HG03064 (cell line): ENCODE measurements around the gene HBZ.
"Not testable (repeated sequence)": the region's sequence is repeated elsewhere in the genome, so short reads cannot be mapped to it uniquely, and the experiment has no call there.

ENCODE experiments used
- ATAC-seq: cut with Tn5 transposase; IDR thresholded peaks from one replicate; pipeline ENCODE4 v1.9.1; 2021; ENCODE audit warnings: low read depth; ENCODE audit not compliant: unreplicated experiment

Gene HBZ

DNA sequence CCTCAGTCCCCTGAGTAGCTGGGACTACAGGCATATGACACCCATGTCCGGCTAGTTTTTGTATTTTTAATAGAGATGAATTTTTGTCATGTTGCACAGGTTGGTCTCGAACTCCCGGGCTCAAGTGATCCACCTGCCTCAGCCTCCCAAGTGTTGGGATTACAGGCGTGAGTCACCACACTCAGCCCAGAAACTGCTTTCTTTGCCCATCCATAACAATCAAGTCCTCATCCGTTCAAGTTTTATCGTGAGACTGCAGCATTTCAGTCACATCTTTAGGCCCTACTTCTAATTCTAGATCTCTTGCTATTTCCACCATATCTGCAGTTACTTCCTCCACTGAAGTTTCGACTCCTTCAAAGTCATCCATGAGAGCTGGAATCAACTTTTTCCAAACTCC is 20.3 kb upstream of the HBZ start:
- no peak for ATAC-seq

DNA sequence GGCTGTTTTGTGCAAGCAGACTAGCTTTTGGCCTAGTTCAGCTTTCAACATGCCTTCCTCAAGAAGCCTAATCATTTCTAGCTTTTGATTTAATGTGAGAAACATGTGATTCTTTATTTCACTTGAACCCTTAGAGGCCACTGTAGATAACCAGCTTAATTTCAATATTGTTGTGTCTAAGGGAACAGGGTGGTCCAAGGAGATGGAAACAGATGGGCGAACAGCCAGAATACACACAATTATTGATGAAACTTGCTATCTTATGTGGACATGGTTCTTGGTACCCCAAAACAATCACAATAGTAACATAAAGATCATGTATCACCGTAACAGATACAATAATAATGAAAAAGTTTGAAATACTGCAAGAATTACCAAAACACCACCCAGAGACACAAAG is 18.7 kb upstream of the HBZ start:
- ATAC-seq = no peak

DNA sequence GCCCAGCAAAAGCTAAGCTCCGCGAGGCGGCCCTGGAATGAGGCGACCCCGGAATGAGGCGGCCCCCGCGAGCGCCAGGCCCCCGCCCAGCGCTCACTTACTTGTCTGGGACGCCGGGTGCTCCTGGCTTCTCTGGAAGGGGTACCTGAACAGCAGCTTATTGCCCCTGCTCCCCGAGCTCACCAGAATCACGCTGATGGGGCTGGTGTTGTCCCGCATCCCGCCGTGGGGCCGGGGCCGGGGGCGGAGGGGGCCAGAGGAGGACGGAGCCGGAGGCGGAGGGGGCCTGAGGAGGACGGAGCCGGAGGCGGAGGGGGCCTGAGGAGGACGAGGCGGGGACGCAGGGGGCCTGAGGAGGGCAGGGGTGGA is 14.4 kb upstream of the HBZ start:
- no peak for ATAC-seq

DNA sequence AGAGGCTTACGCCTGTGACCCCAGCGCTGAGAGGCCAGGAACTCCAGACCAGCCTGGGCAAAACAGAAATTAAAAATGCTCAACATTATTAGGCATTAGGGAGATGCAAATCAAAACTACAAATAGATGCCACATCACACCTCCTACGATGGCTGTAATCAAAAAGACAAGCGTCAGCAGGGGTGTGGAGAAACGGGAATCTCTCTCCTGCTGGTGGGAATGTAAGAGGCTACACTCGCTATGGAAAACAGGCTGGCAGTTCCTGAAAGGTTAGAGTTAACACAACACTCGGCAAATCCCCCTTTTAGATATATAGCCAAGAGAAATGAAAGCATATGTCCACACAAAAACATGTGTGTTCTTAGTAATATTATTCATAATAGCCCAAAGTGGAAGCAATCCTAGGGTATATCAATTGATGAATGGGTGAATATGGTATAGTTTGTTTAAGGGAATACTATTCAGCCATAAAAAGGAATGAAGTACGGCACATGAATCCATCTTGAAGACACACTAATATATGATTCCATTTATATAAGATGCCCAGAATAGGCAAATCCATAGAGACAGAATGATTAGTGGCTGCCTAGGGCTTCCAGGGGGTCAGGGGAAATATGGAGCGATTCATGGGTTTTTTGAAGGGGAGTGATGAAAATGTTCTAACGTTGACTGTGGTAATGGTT is 12.1 kb upstream of the HBZ start:
- ATAC-seq = no peak

DNA sequence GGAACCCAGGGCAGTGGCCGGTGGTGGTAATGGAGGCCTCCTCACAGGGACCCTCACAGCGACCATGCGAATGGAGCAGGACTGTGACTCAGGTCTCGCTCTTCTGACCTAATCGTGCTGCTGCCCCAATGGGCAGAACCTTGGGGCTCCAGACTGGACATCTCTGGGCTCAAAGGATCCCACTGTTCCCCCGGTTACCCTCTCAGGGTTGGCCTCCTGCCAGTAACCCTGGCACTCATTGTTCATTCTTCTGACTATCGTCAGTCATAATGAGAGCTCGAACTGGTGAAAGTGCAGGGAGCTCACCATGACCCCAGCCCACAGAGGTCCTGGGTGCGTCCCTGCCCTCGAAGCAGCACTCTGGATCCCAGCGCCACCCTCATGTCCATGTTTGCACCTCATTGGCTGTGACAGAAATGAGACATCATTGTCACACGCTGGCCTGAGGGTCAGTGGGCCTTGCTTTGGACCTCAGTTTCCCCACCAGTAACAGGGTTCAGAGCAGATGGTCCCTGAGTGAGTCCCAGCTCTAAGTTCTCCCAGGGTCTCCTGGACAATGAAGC is 10.0 kb upstream of the HBZ start:
- no peak for ATAC-seq

DNA sequence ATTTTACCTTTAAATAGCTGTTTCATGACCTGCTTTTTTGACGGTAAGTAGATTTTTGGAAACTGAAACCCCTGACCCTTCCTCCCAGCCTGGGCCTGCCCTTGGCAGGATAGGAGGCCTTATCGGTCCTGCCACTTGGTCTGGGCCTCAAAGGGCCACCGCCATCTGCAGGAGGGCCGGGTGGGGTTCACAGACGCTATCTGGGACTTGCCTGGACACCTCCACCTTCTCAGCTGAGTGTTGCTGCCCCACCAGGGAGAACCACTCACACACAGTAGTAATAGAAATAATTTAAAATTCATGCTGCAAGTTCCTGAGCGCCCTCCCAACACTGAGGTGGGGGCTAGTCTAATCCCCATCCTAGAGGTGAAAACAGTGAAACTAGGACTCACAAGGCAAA is 9.4 kb upstream of the HBZ start:
- ATAC-seq = no peak

DNA sequence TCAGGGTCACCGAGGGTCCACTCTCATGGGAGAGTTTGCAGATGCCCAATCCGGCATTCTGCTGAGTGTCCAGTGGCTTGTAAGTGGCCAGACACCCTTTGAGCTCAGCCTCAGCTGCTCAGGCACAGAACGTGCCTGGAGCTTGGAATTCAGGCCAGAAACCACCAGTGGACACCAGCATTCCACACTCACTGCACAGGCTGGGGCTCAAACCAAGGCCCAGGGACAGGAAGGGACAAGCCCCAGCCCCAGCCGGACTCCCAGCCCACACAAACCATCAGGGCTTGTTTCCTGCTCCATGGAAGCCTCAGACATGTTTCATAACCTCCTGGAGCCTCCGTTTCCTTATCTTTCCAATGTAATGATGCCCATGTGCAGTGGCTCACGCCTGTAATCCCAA is 9.0 kb upstream of the HBZ start:
- no peak for ATAC-seq

DNA sequence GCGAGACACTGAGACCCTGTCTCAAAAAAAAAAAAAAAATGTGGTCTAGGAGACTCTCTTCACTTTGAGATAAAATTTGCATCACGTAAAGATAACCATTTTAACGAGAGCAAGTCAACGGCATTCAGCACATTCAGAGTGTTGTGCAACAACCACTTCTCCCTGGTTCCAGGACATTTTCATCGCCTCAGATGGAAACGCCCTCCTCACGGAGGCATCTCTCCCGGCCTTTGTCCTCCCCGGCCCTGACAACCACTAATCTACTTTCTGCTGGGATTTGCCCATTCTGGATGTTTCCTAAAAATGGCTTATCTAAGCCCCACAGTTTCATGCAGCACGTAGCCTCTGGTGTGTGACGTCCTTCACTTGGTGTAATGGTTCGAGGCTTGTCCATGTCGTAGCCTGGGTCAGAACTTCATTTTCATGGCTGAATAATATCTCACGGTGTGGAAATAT is 7.6 kb upstream of the HBZ start:
- ATAC-seq = no peak

DNA sequence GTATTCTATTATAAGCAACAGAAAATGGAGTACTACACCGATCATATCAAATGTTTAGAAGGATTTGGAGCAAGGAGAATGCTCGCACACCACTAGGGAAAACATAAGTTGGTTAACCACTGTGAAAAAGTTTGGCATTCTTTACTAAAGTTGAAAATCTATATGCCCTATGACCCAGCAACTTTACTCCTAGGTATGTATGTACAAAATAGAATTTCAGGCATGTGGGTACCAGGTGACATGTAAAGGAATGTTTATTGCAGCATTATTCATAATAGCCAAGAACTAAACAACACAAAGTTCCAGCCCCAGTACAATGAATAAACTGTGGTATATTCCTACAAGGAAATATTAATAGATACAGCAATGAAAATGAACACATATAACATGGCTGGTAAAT is 5.8 kb upstream of the HBZ start:
- no peak for ATAC-seq

DNA sequence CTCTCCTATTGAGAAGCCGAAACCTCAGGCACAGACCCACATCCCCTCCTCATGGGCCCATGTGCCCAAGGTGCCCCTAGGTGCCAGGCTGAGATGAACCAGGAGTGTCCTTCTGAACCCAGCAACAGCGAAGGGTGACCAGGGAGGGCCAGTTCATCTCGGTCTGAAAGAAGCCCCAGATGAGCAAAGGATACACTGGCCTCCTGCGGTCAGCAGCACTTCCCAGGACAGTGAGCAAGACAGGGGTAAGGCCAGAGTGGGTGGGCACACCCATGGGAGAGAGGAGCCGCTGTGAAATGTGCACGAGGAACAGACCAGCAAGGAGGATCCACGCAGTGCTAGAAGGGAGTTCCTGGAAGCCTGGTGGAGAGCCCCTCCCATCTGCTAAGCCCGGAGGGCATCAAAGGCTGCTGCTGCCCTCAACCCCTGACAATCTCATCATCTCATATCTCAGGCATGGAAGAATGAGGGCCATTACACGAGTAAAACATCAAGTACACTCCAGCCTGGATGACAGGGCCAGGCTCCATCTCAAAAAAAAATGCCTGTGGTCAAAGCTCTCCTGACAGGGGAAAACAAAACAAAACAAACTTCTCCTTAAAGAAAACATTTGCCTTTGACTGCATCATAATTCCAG is 3.3 kb upstream of the HBZ start:
- no peak for ATAC-seq

DNA sequence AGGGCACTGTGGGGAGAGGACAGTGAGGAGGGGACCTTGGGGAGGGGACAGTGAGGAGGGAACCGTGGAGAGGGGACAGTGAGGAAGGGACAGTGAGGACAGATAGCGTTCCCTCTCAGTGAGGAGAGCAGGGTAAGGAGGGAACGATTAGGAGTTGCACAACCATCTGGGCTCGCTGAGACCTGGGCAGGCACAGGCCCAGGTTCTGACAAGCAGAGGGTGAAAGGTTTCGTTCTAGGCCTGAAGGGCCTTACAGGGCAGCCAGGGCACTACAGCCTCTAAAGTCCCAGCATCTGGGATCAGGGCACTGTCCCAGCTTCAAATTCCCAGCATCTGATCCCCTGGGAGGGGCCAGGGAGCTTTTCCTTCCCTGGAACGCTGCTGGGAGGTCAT is 681 bp downstream of the HBZ start:
- not testable (repeated sequence) for ATAC-seq

DNA sequence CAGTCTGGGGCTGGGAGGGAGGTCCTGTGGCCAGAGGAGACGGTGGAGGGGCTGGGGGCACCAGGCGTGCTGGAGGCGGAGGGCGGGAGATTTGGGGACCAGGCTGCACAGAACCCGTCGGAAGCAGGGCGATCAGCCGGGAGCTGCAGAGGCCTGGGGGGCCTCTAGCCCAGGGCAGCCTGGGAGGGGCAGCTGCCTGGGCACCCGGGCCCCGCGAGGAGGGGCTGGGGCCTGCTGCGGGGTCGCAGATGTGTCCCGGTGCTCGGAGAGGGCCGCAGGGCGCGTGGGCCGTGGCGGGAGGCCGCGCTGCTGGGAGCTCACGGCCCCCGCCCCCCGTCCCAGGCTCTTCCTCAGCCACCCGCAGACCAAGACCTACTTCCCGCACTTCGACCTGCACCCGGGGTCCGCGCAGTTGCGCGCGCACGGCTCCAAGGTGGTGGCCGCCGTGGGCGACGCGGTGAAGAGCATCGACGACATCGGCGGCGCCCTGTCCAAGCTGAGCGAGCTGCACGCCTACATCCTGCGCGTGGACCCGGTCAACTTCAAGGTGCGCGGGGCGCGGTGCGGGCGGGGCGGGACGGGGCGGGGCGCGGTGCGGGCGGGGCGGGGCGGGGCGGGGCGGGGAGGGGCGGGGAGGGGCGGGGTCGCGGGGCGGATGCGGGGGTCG is 1.2 kb downstream of the HBZ start:
- not testable (repeated sequence) for ATAC-seq

DNA sequence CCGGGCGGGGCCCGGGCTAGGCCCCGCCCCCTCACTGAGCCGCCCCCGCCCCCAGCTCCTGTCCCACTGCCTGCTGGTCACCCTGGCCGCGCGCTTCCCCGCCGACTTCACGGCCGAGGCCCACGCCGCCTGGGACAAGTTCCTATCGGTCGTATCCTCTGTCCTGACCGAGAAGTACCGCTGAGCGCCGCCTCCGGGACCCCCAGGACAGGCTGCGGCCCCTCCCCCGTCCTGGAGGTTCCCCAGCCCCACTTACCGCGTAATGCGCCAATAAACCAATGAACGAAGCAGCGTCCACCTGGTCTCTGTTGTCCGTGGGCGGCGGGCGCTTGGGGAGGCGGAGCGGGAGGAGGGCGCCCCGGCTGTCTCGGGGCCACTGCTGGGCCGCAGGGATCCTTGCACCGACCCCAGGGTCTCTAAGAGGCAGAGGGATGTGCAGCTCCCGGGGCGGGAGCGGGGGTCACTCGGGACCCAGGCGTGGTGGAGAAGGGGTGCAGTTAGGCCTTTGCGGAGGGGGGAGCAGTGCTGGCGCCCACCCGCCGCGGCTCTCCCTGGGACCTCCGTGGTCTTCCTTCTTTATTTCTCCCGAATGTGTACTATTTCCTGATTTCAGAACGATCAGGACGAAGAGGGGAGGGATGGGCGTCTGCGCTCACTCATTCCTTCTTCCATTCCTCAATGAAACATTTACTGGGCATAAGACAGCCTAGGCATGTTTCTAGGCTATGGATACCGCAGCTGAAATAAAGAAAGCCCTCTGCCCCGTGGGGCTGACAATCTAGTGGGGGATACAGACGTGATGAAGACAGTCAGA is 2.0 kb downstream of the HBZ start:
- no peak for ATAC-seq

DNA sequence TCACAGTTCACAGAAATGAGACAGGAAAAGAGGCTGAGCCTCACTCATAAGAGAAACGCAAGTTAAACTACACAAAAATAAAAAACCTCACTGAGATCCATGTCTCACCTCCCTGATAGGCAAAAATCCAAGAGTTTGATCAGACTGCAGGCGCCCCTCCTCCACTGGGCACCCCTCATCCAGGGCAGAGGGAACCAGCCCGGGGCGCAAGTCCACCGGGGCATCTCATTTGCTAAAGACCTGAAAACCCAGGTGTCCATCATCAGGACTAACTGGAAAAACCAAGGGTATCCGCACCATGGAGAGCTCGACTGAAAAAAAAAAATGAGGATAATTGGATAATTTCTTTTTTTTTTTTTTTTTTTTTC is 2.6 kb downstream of the HBZ start:
- ATAC-seq = no peak

DNA sequence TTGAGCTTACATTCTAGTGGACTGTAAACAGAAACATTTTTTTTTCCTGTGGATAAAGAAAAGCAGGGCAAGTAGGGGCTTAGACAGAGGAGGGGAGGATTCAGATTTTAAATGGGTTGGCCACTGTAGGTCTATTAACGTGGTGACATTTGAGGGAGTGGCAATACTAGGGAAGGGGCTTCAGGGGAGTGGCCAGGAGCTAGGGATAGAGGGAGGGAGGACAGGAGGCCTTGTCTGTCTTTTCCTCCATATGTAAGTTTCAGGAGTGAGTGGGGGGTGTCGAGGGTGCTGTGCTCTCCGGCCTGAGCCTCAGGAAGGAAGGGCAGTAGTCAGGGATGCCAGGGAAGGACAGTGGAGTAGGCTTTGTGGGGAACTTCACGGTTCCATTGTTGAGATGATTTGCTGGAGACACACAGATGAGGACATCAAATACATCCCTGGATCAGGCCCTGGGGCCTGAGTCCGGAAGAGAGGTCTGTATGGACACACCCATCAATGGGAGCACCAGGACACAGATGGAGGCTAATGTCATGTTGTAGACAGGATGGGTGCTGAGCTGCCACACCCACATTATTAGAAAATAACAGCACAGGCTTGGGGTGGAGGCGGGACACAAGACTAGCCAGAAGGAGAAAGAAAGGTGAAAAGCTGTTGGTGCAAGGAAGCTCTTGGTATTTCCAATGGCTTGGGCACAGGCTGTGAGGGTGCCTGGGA is 6.8 kb downstream of the HBZ start:
- ATAC-seq = no peak

DNA sequence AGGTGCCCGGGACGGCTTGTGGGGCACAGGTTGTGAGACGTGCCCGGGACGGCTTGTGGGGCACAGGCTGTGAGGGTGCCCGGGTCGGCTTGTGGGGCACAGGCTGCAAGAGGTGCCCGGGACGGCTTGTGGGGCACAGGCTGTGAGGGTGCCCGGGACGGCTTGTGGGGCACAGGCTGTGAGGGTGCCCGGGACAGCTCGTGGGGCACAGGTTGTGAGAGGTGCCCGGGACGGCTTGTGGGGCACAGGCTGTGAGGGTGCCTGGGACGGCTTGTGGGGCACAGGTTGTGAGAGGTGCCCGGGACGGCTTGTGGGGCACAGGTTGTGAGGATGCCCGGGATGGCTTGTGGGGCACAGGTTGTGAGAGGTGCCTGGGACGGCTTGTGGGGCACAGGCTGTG is 7.8 kb downstream of the HBZ start:
- not testable (repeated sequence) for ATAC-seq

DNA sequence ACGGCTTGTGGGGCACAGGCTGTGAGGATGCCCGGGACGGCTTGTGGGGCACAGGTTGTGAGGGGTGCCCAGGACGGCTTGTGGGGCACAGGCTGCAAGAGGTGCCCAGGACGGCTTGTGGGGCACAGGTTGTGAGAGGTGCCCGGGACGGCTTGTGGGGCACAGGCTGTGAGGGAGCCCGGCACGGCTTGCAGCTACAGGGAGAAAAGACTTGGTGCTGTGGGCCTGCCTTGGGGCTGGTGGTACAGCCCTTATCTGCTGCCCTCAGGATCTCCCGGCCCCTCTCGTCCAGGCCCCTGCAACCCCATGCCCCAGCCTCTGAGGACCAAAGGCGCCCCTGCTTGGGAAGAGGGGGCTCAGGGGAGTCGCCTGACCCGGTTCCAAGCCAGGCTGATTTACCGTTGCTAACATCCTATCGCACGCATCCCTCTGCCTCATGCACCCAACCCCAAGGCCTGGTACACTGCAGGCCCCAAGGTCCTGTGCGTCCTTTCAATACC is 8.3 kb downstream of the HBZ start:
- no peak for ATAC-seq

DNA sequence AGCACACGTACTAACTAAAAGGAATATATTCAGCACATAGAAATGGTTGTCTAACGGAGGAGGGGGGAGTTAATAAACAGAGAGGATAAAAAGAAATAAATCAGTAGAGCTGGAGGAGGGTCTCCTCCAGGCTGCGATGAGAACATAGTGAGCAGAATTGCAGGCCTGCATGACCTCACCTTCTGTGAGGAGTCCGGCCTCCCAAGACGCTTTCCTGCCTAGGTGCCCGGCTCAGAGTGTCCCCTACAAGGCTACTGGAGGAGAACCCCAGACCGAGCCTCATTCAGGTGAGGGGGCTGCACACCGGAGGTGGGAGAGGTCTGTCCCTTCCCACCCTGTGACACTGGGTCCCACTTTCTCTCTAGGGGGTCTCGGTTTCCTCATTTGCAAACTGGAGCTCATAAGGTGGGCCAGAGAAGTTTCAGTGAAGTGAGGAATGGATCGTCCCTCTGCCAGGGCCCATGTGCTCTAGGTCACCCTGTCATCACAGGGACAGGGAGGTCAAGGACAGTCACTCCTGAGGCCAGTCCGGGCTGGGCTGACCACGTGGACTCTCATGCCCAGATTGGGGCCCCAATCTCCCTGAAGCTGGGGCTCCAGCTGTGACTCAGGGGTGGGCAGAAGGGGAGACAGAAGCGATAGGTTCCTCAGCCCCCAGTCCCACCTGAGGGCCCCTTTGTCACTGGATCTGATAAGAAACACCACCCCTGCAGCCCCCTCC is 10.0 kb downstream of the HBZ start:
- ATAC-seq = no peak

DNA sequence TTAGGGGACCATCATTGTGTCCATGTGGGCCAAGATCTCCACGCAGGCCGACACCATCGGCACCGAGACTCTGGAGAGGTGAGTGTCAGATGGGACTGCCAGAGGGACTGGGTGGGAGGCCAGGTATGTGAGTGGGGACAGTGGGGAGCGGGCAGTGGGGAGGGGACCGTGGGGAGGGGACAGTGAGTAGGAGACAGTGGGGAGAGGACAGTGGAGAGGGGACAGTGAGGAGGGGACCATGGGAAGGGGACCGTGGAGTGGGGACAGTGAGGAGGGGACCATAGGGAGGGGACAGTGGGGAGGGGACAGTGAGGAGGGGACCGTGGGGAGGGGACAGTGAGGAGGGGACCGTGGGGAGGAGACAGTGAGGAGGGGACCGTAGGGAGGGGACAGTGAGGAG is 10.7 kb downstream of the HBZ start:
- ATAC-seq = not testable (repeated sequence)

DNA sequence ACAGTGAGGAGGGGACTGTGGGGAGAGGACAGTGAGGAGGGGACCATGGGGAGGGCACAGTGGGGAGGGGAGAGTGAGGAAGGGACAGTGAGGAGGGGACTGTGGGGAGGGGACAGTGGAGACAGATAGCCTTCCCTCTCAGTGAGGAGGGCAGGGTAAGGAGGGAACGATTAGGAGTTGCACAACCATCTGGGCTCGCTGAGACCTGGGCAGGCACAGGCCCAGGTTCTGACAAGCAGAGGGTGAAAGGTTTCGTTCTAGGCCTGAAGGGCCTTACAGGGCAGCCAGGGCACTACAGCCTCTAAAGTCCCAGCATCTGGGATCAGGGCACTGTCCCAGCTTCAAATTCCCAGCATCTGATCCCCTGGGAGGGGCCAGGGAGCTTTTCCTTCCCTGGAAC is 11.3 kb downstream of the HBZ start:
- not testable (repeated sequence) for ATAC-seq
